ENCODE measurements around the gene TPH2. TPM values are rescaled to one million over a fixed set of nuclear protein-coding genes. Genes with fewer than 3 reads are reported as not detected.

The TPH2 gene
- total RNA-seq, 1 experiment from 2014 or later, result 0.66 TPM

- Mint-ChIP-seq H3K36me3 (ENCODE audit: insufficient read depth in 1 of 3, low read depth in 3 of 3) (no peaks in the 10 kb centered on the region), H3K4me1 (peaks cover 10 to 14% of the 10 kb centered on the region in 2 experiments)
These were observed 71.7 kb downstream of the TPH2 start for GRCh38 chr12:72010356-72010755.

More at GRCh38 chr12:72010356-72010755, 71.7 kb downstream of the TPH2 start:
- no peaks in the 10 kb centered on the region for H3K79me2 ChIP-seq (ENCODE audit: insufficient read depth, low read length)
- WGBS (ENCODE audit: extremely low coverage, insufficient read length, low lambda C conversion rate), result no CpG with 5 or more reads among the region's 4 CpGs
- no peak overlapping the region for H2BK5ac ChIP-seq (ENCODE audit: insufficient read length, low read length)
- H3K23ac ChIP-seq (ENCODE audit: insufficient read length, low read depth, low read length), result no peak overlapping the region
- no peaks in the 10 kb centered on the region for H3K27me3 ChIP-seq (ENCODE audit: insufficient read depth, low read length)
- no peaks in the 10 kb centered on the region for H3K9me3 Mint-ChIP-seq
- no peak overlapping the region for H2AK5ac ChIP-seq (ENCODE audit: insufficient read length, low read length)
- no peaks in the 10 kb centered on the region for H4K20me1 ChIP-seq (ENCODE audit: control insufficient read depth, insufficient read depth, insufficient read length)
- no peak overlapping the region; the same call in 1 of the 2 replicates for H2BK15ac ChIP-seq (ENCODE audit: low read depth, low read length)
- H2BK120ac ChIP-seq (ENCODE audit: low read depth, low read length, poor library complexity, severe bottlenecking), result no peak overlapping the region
- no peaks in the 10 kb centered on the region for H3K4me1 ChIP-seq (ENCODE audit: insufficient read depth, low read length)
- no peak overlapping the region for H3K4ac ChIP-seq (ENCODE audit: low read depth, low read length)
- no peak overlapping the region for H3K4me3 Mint-ChIP-seq
- H2BK20ac ChIP-seq (ENCODE audit: low read depth, low read length, poor library complexity, severe bottlenecking), result no peak overlapping the region
- H3K14ac ChIP-seq (ENCODE audit: insufficient read depth, low read length), result no peak overlapping the region
- H3K23me2 ChIP-seq (ENCODE audit: insufficient read length, low read depth, low read length, poor library complexity, severe bottlenecking), result no peaks in the 10 kb centered on the region
- no peak for DNase-seq
- TF ChIP-seq, protein P1, sequence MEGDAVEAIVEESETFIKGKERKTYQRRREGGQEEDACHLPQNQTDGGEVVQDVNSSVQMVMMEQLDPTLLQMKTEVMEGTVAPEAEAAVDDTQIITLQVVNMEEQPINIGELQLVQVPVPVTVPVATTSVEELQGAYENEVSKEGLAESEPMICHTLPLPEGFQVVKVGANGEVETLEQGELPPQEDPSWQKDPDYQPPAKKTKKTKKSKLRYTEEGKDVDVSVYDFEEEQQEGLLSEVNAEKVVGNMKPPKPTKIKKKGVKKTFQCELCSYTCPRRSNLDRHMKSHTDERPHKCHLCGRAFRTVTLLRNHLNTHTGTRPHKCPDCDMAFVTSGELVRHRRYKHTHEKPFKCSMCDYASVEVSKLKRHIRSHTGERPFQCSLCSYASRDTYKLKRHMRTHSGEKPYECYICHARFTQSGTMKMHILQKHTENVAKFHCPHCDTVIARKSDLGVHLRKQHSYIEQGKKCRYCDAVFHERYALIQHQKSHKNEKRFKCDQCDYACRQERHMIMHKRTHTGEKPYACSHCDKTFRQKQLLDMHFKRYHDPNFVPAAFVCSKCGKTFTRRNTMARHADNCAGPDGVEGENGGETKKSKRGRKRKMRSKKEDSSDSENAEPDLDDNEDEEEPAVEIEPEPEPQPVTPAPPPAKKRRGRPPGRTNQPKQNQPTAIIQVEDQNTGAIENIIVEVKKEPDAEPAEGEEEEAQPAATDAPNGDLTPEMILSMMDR (conservative IDR thresholded peaks at IDR 0.05), result no peak
- H3K79me1 ChIP-seq (ENCODE audit: insufficient read depth, low read depth, low read length, poor library complexity, severe bottlenecking), result no peaks in the 10 kb centered on the region
- no peak overlapping the region for H3K4me2 ChIP-seq (ENCODE audit: insufficient read depth, insufficient read length, low read length)
- no peak overlapping the region for H3K18ac ChIP-seq (ENCODE audit: insufficient read length, low read depth, low read length)
- no peak overlapping the region for H3T11ph ChIP-seq (ENCODE audit: low read length)
- H3K27ac Mint-ChIP-seq, result no peak overlapping the region
- no peak overlapping the region for H2BK12ac ChIP-seq (ENCODE audit: insufficient read length, low read depth, low read length)
- no peak overlapping the region for H2AFZ ChIP-seq (ENCODE audit: low read length)
- no peaks in the 10 kb centered on the region for H3K27me3 Mint-ChIP-seq (ENCODE audit: low read depth)
- H3K9me3 ChIP-seq (ENCODE audit: control insufficient read depth, low read depth, low read length), result no peaks in the 10 kb centered on the region
- no peak overlapping the region for H4K8ac ChIP-seq (replicated peaks; ENCODE audit: insufficient read length, low read depth, low read length)
- H3K56ac ChIP-seq (ENCODE audit: insufficient read length, low read depth, low read length), result no peak overlapping the region
- H4K5ac ChIP-seq (ENCODE audit: insufficient read length, low read depth, low read length), result no peak overlapping the region
- H4K91ac ChIP-seq (ENCODE audit: insufficient read length, low read depth, low read length), result no peak overlapping the region
- H3K27ac ChIP-seq (ENCODE audit: insufficient read length, low read depth, low read length), result no peak overlapping the region
- no peak overlapping the region for H3K9ac ChIP-seq (ENCODE audit: extremely low read depth, insufficient read length, low read length)

Measured in H9 (cell line).